OCI-LY3 (cell line): ENCODE measurements around the gene DGAT2.

Experiments
- H2AFZ ChIP-seq: fragments of 200-600, 300-600 bp; shearing (Covaris generic); 2 replicates; pipeline ENCODE4 v1.6.0; 2014; ENCODE audit warnings: antibody characterized with exemption, low read depth, low read length
- H3K27ac ChIP-seq: fragments of 200-600, 300-600 bp; sonication (generic); 2 replicates; pipeline ENCODE4 v1.5.1; 2014; ENCODE audit warnings: mild to moderate bottlenecking, low read length, moderate library complexity, mixed read lengths
- H3K27me3 ChIP-seq: fragments of 200-600, 300-600 bp; sonication (generic); 2 replicates; pipeline ENCODE4 v1.6.1; 2014; ENCODE audit warnings: low read depth, low read length, mixed read lengths
- H3K36me3 ChIP-seq: fragments of 200-600, 300-600 bp; sonication (generic); replicated peaks from 2 replicates; pipeline ENCODE3; 2014; ENCODE audit warnings: low read depth, low read length, mixed read lengths
- H3K4me1 ChIP-seq: fragments of 300-600, 200-600 bp; sonication (generic); 2 replicates; pipeline ENCODE4 v1.6.1; 2014; ENCODE audit warnings: low read length, mixed read lengths
- H3K4me2 ChIP-seq: fragments of 200-600, 300-600 bp; sonication (generic); 2 replicates; pipeline ENCODE4 v1.6.1; 2014; ENCODE audit warnings: low read length, mixed read lengths
- H3K4me3 ChIP-seq: fragments of 300-600, 200-600 bp; sonication (generic); 2 replicates; pipeline ENCODE4 v1.5.1; 2014; ENCODE audit warnings: antibody characterized with exemption, mild to moderate bottlenecking, low read length, moderate library complexity
- H3K79me2 ChIP-seq: fragments of 300-600, 200-600 bp; shearing (Covaris generic); 2 replicates; pipeline ENCODE4 v1.6.1; 2014; ENCODE audit warnings: mild to moderate bottlenecking, low read length, mixed read lengths
- H3K9ac ChIP-seq: fragments of 300-600, 200-600 bp; shearing (Covaris generic); 2 replicates; pipeline ENCODE4 v1.6.0; 2014; ENCODE audit warnings: mild to moderate bottlenecking, low read length, moderate library complexity
- H3K9me3 ChIP-seq: fragments of 200-600, 300-600 bp; shearing (Covaris generic); 2 replicates; pipeline ENCODE4 v1.6.1; 2014; ENCODE audit warnings: low read length, mixed read lengths; ENCODE audit not compliant: insufficient read depth
- H4K20me1 ChIP-seq: fragments of 200-600, 300-600 bp; sonication (generic); 2 replicates; pipeline ENCODE4 v1.6.1; 2016; ENCODE audit warnings: low read length, mixed read lengths; ENCODE audit not compliant: insufficient read depth
- EZH2phosphoT487 ChIP-seq: fragments of 200-600 bp; shearing (Covaris generic); IDR thresholded peaks from 2 replicates; pipeline ENCODE4 v1.6.1; 2018; ENCODE audit warnings: antibody characterized with exemption, mixed run types, low read depth
- TF ChIP-seq, protein P1 (sequence below): fragments of 200-600, 300-600 bp; sonication (generic); IDR thresholded peaks from 2 replicates; pipeline ENCODE4 v1.5.1; 2014; ENCODE audit warnings: antibody characterized with exemption, low read length, low read depth

Gene DGAT2

GRCh38 chr11:75731095-75731494 lies 37.5 kb upstream of the DGAT2 start:
- no peaks in the 10 kb centered on the region for H3K4me1 ChIP-seq

GRCh38 chr11:75733071-75733430 lies 35.5 kb upstream of the DGAT2 start:
- Histone ChIP-seq H3K27ac (no peak overlapping the region), H3K4me3 (no peak overlapping the region), H3K4me1 (no peaks in the 10 kb centered on the region), H3K79me2 (no peaks in the 10 kb centered on the region), H3K27me3 (peaks cover 12% of the 10 kb centered on the region; the same call in 1 of the 2 replicates), H3K9me3 (no peaks in the 10 kb centered on the region), H4K20me1 (no peaks in the 10 kb centered on the region), H2AFZ (no peak overlapping the region), H3K36me3 (no peaks in the 10 kb centered on the region), H3K9ac (no peak overlapping the region), H3K4me2 (no peak overlapping the region)
- TF ChIP-seq, protein P1, sequence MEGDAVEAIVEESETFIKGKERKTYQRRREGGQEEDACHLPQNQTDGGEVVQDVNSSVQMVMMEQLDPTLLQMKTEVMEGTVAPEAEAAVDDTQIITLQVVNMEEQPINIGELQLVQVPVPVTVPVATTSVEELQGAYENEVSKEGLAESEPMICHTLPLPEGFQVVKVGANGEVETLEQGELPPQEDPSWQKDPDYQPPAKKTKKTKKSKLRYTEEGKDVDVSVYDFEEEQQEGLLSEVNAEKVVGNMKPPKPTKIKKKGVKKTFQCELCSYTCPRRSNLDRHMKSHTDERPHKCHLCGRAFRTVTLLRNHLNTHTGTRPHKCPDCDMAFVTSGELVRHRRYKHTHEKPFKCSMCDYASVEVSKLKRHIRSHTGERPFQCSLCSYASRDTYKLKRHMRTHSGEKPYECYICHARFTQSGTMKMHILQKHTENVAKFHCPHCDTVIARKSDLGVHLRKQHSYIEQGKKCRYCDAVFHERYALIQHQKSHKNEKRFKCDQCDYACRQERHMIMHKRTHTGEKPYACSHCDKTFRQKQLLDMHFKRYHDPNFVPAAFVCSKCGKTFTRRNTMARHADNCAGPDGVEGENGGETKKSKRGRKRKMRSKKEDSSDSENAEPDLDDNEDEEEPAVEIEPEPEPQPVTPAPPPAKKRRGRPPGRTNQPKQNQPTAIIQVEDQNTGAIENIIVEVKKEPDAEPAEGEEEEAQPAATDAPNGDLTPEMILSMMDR: no peak
- TF ChIP-seq EZH2phosphoT487: no peak

More at GRCh38 chr11:75731095-75731494, 37.5 kb upstream of the DGAT2 start:
- no peak overlapping the region for H2AFZ ChIP-seq
- H3K36me3 ChIP-seq: no peaks in the 10 kb centered on the region
- no peaks in the 10 kb centered on the region for H3K27me3 ChIP-seq
- no peak overlapping the region for H3K27ac ChIP-seq
- no peaks in the 10 kb centered on the region for H3K9me3 ChIP-seq
- H3K9ac ChIP-seq: no peak overlapping the region
- H4K20me1 ChIP-seq: no peaks in the 10 kb centered on the region
- TF ChIP-seq, protein P1: 0 out of 2 replicates have a peak, but pooled peaks have one; percentile 11
- no peak for TF ChIP-seq EZH2phosphoT487
- H3K4me2 ChIP-seq: no peak overlapping the region
- no peaks in the 10 kb centered on the region for H3K79me2 ChIP-seq
- no peak overlapping the region for H3K4me3 ChIP-seq

DNA sequence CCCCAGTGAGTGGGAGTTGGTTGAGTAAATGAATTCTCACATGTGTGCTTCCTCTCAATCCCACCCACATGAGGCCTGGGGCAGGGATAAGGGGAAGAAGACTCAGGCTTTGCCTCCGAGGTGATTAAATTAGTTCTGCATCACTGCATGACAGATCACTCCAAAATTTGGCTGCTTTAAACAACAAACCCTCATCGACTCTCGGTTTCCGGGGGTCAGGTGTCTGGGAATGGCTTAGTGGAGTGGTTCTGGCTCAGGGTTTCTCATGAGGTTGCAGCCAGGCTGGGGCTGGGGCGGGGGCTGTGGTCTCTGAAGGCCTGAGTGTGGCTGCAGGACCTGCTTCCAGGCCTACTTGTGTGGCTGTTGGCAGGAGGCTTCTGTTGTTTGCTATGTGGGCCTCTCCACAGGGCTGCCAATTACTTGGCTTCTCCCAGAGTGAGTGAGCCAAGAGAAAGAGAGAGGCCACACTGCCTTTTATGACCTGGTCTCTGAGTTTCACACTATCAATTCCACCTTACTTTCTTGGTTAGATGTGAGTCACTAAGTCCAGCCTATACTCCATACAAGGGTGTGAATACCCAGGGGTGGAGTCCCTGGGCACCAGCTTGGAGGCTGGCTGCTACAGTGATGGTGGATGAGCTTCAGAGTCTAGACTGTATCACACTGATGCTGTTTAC lies 35.0 kb upstream of the DGAT2 start:
- Histone ChIP-seq H3K36me3 (no peaks in the 10 kb centered on the region), H3K9me3 (no peaks in the 10 kb centered on the region), H3K27me3 (peaks cover 12% of the 10 kb centered on the region; the same call in 1 of the 2 replicates), H3K9ac (no peak overlapping the region), H3K4me3 (no peak overlapping the region), H3K4me2 (no peak overlapping the region), H3K4me1 (no peaks in the 10 kb centered on the region), H3K27ac (no peak overlapping the region), H3K79me2 (no peaks in the 10 kb centered on the region), H4K20me1 (no peaks in the 10 kb centered on the region), H2AFZ (no peak overlapping the region)
- no peak for TF ChIP-seq EZH2phosphoT487
- TF ChIP-seq, protein P1: no peak

- no peak overlapping the region for H3K9ac ChIP-seq
- no peaks in the 10 kb centered on the region for H3K4me1 ChIP-seq
- H3K4me3 ChIP-seq: no peak overlapping the region
- no peaks in the 10 kb centered on the region for H3K36me3 ChIP-seq
- H4K20me1 ChIP-seq: no peaks in the 10 kb centered on the region
- no peak overlapping the region for H3K27ac ChIP-seq
- TF ChIP-seq, protein P1: no peak
- no peak for TF ChIP-seq EZH2phosphoT487
- H3K27me3 ChIP-seq: peaks cover 16% of the 10 kb centered on the region; the same call in 1 of the 2 replicates
- no peak overlapping the region for H3K4me2 ChIP-seq
- H3K9me3 ChIP-seq: no peaks in the 10 kb centered on the region
- H3K79me2 ChIP-seq: no peaks in the 10 kb centered on the region
- H2AFZ ChIP-seq: no peak overlapping the region
These were observed 33.9 kb upstream of the DGAT2 start for GRCh38 chr11:75734491-75735180.
